GM19452 (cell line): ENCODE results near the gene VEZT.
"Not testable (repeated sequence)": the region's sequence is repeated elsewhere in the genome, so short reads cannot be mapped to it uniquely, and the experiment has no call there.

Experiments used
- ATAC-seq: cut with Tn5 transposase; IDR thresholded peaks from one replicate; pipeline ENCODE4 v1.9.1; 2021; ENCODE audit not compliant: unreplicated experiment

VEZT gene

GRCh38 chr12:95220190-95220589, 2.6 kb downstream of the VEZT start:
- ATAC-seq = no peak

- no peak for ATAC-seq
These were observed 3.1 kb downstream of the VEZT start for GRCh38 chr12:95220726-95221125.

GRCh38 chr12:95224202-95225170, 6.9 kb downstream of the VEZT start:
- ATAC-seq = no peak

- ATAC-seq = no peak
These were observed 8.1 kb downstream of the VEZT start for GRCh38 chr12:95225645-95226212.

- no peak for ATAC-seq
These were observed 10.3 kb downstream of the VEZT start for GRCh38 chr12:95227818-95228356.

DNA sequence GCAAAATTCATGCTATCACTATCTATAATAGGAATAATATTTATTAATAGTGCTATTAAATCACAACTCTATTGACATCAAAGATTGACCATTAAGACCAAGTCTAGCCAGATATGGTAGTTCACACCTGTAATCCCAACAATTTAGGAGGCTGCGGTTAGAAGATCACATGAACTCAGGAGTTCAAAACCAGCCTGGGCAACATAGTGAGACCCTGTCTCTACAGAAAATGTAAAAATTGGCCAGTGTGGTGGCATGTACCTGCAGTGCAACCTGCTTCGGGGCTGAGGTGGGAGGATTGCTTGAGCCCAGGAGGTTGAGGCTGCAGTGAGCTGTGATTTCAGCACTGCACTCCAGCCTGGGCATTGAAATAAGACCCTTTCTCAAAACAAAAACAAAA, 11.0 kb downstream of the VEZT start:
- no peak for ATAC-seq

GRCh38 chr12:95229636-95230035, 12.0 kb downstream of the VEZT start:
- ATAC-seq = no peak

DNA sequence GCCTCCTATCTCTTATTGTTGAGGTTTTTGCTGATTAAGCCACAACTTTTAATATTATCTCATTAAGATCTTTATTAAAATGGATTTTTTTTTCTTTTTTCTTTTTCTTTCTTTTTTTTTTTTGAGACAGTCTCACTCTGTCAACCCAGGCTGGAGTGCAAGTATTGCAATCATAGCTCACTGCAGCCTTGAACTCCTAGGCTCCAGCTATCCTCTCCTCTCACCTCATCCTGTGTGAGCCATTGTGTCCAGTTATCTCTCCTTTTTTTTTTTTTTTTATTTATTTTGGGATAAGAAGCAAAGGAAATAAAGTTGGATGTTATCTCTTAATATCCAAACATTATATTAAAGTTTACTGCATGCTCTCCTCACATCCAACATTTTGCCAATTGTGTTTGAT, 12.7 kb downstream of the VEZT start:
- no peak for ATAC-seq

DNA sequence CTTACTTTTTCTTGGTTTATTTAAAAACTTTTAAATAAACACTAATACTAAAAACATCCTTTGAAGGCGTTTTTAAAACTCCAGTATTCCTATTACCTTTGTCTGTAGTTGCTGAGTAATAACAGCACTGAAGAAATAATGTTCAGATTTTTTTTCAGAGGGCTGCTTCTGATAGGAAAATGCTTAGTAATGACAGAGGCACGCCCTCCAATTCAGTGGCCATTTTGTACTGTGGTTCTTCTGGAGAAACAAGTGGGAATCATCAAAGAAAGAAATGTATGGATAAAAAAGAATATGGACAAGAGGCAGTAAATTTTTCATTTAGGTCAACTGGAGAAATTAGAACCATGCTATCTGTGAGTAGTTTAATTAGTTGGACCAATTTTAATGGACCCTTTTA, 13.6 kb downstream of the VEZT start:
- ATAC-seq = no peak

DNA sequence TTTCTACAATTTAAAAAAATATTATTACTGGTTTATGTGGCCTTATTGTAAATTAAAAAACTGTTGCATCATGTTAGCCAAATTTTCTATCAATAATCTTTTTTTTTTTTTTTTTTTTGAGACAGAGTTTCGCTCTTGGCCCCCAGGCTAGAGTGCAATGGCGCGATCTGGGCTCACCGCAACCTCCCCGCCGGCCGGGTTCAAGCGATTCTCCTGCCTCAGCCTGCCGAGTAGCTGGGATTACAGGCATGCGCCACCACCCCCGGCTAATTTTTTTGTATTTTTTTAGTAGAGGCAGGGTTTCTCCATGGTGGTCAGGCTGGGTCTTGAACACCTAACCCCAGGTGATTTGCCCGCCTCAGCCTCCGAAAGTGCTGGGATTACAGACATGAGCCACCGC, 16.6 kb downstream of the VEZT start:
- ATAC-seq = not testable (repeated sequence)

- not testable (repeated sequence) for ATAC-seq
These were observed 18.0 kb downstream of the VEZT start for GRCh38 chr12:95235621-95236020.

DNA sequence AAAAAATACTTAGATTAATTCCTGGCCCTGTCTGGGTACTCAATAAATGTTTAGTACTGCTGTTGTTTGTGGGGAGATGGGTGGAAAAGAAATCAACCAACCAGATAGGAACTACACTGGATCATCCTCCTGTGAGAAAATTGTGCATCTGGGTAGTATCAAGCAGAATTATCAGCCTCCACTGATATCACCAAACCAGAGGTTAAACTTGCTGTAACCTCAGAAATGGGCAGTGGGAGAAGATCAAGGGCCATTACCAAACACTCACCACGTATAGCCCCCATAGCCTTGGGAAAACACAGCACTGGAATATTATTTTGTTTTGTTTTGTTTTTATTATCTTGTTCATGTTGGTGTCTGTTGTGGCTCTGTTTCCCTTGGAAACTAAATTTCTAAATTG, 19.7 kb downstream of the VEZT start:
- ATAC-seq = no peak

GRCh38 chr12:95238150-95238549, 20.5 kb downstream of the VEZT start:
- ATAC-seq = no peak

DNA sequence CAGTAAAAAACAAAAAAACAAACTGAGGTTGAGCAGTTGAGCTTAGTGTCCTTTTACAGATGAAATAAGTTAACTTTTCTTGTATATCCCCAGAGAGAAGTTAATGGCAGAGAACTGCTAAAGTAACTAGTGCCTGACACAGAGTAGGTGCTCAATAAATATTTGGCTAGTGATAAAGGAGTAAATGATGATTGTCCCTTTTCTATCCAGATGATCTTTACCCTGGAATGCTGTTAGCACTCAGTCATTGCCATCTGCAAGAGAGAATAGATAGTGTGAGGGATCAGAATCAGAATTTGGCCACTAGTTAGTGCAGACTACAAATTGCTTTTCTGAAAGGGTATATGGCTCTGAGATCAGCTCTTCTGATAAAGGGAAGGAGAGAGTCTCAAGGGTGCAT, 21.6 kb downstream of the VEZT start:
- no peak for ATAC-seq

- not testable (repeated sequence) for ATAC-seq
These were observed 22.2 kb downstream of the VEZT start for GRCh38 chr12:95239835-95240234.

GRCh38 chr12:95240556-95240955, 22.9 kb downstream of the VEZT start:
- no peak for ATAC-seq

GRCh38 chr12:95241138-95241537, 23.5 kb downstream of the VEZT start:
- not testable (repeated sequence) for ATAC-seq

DNA sequence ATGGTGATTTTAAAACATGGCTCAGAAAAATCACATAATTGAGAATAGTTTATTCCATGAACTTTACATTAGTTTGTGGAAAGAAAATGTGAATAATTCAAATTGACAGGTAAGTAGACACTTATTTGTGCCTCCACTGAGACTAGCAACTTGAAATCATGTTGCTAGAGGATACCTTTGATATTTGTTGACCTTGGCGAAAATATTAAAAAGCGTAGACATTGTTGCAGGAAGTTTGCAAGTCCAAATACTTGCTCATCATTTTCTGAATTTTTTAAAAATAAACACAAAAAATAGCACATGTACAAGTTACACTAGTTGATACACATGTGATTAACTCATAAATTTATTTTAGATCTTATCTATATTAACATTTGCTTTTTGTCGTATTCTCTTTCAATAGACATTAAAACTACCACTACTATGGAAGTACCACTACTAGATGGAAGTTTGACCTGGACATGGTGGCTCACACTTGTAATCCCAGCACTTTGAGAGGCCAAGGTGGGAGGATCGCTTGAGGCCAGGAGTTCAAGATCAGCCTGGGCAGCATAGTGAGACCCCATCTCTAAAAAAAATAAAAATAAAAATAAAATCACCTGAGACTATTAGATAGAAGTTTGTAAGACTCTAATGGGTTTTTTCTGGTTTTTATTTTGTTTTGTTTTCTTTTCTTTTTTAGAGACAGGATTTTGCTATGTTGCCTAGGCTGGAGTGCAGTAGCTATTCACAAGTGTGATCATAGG, 24.3 kb downstream of the VEZT start:
- ATAC-seq = no peak

DNA sequence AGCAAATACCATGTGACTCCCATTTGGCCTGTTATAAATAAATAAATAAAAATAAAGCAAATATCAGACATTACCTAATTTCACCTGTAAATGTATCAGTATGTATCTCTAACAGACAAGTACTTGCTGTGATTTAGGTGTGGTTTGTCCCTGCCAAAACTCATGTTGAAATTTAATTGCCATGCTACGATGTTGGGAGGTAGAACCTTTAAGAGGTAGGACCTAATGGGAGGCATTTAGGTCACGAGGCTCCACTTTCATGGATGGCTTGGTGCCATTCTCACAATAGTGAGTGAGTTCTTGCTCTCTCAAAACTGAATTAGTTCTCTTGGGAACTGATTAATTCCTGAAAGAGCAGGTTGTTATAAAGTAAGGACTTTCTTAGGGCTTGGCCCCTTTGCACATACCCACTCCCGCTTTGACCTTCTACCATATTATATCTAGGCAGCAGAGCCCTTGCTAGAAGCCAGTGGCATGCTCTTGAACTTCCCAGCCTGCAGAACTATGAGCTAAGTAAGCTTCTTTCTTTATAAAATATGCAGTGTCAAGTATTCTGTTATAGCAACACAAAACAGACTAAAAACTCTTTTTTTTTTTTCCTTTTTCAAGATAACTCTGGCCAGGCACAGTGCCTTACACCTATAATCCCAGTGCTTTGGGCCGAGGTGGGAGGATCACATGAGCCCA, 26.0 kb downstream of the VEZT start:
- no peak for ATAC-seq

DNA sequence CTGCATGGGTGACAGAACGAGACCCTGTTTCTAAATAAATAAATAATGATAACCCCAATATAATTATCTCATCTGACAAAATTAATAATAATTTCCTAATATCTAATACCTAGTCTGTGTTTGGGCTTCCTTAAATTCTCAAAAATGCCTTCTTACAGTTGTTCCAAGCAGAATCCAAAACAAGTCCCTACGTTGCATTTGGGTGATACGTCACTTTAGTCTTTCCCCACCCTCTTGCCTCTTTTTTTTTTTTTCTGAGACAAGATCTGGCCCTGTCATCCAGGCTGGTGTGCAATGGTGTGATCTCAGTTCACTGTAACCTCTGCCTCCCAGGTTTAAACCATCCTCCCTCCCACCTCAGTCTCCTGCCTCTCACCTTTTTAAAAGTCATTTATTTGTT, 26.7 kb downstream of the VEZT start:
- no peak for ATAC-seq

DNA sequence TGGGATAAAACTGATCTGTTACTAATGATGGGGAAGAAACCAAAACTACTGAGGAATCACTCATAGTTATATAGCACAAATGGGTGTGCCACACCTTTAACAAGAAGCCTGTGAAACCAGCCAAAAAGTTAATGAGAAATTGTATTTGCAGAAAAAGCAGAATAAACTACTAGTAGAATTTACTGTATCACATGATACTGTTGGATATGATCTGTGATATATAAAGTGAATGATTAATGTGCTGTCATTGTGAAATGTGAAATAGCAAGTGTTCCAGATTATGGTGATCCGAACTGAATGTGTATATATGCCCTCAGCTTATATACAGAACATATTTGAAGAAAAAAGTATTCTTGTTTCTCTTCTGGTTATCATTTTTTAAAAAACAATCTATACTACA, 30.5 kb downstream of the VEZT start:
- no peak for ATAC-seq
